ENCODE results near the gene SIN3B.

The SIN3B gene

GRCh38 chr19:16896146-16897028, 67.2 kb downstream of the SIN3B start:
- no peak for TF ChIP-seq GATA2 (IDR thresholded peaks at IDR 0.05; ENCODE audit: low read depth, low read length)
- TF ChIP-seq GATA3 (IDR thresholded peaks at IDR 0.05; ENCODE audit: low read depth, low read length), result no peak

GRCh38 chr19:16897029-16897855, 68.0 kb downstream of the SIN3B start:
- TF ChIP-seq GATA2 (IDR thresholded peaks at IDR 0.05; ENCODE audit: low read depth, low read length), result no peak
- TF ChIP-seq GATA3 (IDR thresholded peaks at IDR 0.05; ENCODE audit: low read depth, low read length), result no peak

- TF ChIP-seq GATA3 (IDR thresholded peaks at IDR 0.05; ENCODE audit: low read depth, low read length), result no peak
- no peak for TF ChIP-seq GATA2 (IDR thresholded peaks at IDR 0.05; ENCODE audit: low read depth, low read length)
Observed at GRCh38 chr19:16897856-16898161, 68.6 kb downstream of the SIN3B start.

GRCh38 chr19:16898361-16899015, 69.3 kb downstream of the SIN3B start:
- TF ChIP-seq GATA2 (IDR thresholded peaks at IDR 0.05; ENCODE audit: low read depth, low read length), result no peak
- TF ChIP-seq GATA3 (IDR thresholded peaks at IDR 0.05; ENCODE audit: low read depth, low read length), result no peak

GRCh38 chr19:16899566-16900075, 70.4 kb downstream of the SIN3B start:
- TF ChIP-seq GATA3 (IDR thresholded peaks at IDR 0.05; ENCODE audit: low read depth, low read length) (no peak), GATA2 (IDR thresholded peaks at IDR 0.05; ENCODE audit: low read depth, low read length) (no peak)

GRCh38 chr19:16901491-16902175, 72.4 kb downstream of the SIN3B start:
- TF ChIP-seq GATA2 (IDR thresholded peaks at IDR 0.05; ENCODE audit: low read depth, low read length) (no peak), GATA3 (IDR thresholded peaks at IDR 0.05; ENCODE audit: low read depth, low read length) (no peak)

GRCh38 chr19:16902545-16902944, 73.3 kb downstream of the SIN3B start:
- TF ChIP-seq GATA2 (IDR thresholded peaks at IDR 0.05; ENCODE audit: low read depth, low read length) (no peak), GATA3 (IDR thresholded peaks at IDR 0.05; ENCODE audit: low read depth, low read length) (no peak)

GRCh38 chr19:16903347-16903746, 74.1 kb downstream of the SIN3B start:
- TF ChIP-seq GATA2 (IDR thresholded peaks at IDR 0.05; ENCODE audit: low read depth, low read length), result no peak
- no peak for TF ChIP-seq GATA3 (IDR thresholded peaks at IDR 0.05; ENCODE audit: low read depth, low read length)

- TF ChIP-seq GATA2 (IDR thresholded peaks at IDR 0.05; ENCODE audit: low read depth, low read length) (no peak), GATA3 (IDR thresholded peaks at IDR 0.05; ENCODE audit: low read depth, low read length) (no peak)
Observed at GRCh38 chr19:16904599-16904998, 75.4 kb downstream of the SIN3B start.

- TF ChIP-seq GATA3 (IDR thresholded peaks at IDR 0.05; ENCODE audit: low read depth, low read length) (no peak), GATA2 (IDR thresholded peaks at IDR 0.05; ENCODE audit: low read depth, low read length) (no peak)
Observed at GRCh38 chr19:16908759-16909158, 79.6 kb downstream of the SIN3B start.

- TF ChIP-seq GATA2 (IDR thresholded peaks at IDR 0.05; ENCODE audit: low read depth, low read length) (no peak), GATA3 (IDR thresholded peaks at IDR 0.05; ENCODE audit: low read depth, low read length) (no peak)
Observed at GRCh38 chr19:16911046-16911445, 81.8 kb downstream of the SIN3B start.

- no peak for TF ChIP-seq GATA3 (IDR thresholded peaks at IDR 0.05; ENCODE audit: low read depth, low read length)
- TF ChIP-seq GATA2 (IDR thresholded peaks at IDR 0.05; ENCODE audit: low read depth, low read length), result no peak
Observed at GRCh38 chr19:16912780-16913179, 83.6 kb downstream of the SIN3B start.

- TF ChIP-seq GATA2 (IDR thresholded peaks at IDR 0.05; ENCODE audit: low read depth, low read length), result no peak
- no peak for TF ChIP-seq GATA3 (IDR thresholded peaks at IDR 0.05; ENCODE audit: low read depth, low read length)
Observed at GRCh38 chr19:16914421-16914820, 85.2 kb downstream of the SIN3B start.
